WTC11 (cell line): ENCODE measurements around the gene LY6G5C.

ENCODE experiments used
- CBFB ChIP-seq: sonication (generic); formaldehyde crosslinking; IDR thresholded peaks from 2 replicates; pipeline ENCODE4 v1.8.1; 2022; ENCODE audit warnings: mild to moderate bottlenecking, low read depth, missing genetic modification reagents
- IRF2 ChIP-seq: sonication (generic); formaldehyde crosslinking; IDR thresholded peaks from 2 replicates; pipeline ENCODE4 v1.8.0; 2022; ENCODE audit warnings: low read depth, missing genetic modification reagents, borderline replicate concordance
- NR1H2 ChIP-seq: sonication (generic); formaldehyde crosslinking; IDR thresholded peaks from 2 replicates; pipeline ENCODE4 v1.9.0; 2021; ENCODE audit warnings: mild to moderate bottlenecking, moderate library complexity, missing genetic modification reagents
- NR2C2 ChIP-seq: sonication (generic); formaldehyde crosslinking; IDR thresholded peaks from 2 replicates; pipeline ENCODE4 v1.8.0; 2022; ENCODE audit warnings: mild to moderate bottlenecking, missing genetic modification reagents
- RELA ChIP-seq: sonication (generic); formaldehyde crosslinking; IDR thresholded peaks from 2 replicates; pipeline ENCODE4 v1.8.1; 2022; ENCODE audit warnings: missing genetic modification reagents, mild to moderate bottlenecking, borderline replicate concordance
- TEAD4 ChIP-seq: sonication (generic); formaldehyde crosslinking; IDR thresholded peaks from 2 replicates; pipeline ENCODE4 v1.8.0; 2022; ENCODE audit warnings: mild to moderate bottlenecking, missing genetic modification reagents
- ZNF138 ChIP-seq: sonication (generic); formaldehyde crosslinking; conservative IDR thresholded peaks from 2 replicates; pipeline ENCODE4 v1.8.1; 2022; ENCODE audit warnings: mild to moderate bottlenecking, moderate library complexity, missing genetic modification reagents
- ZNF671 ChIP-seq: fragments of 250-450 bp; sonication (Bioruptor Pico); IDR thresholded peaks from 2 replicates; pipeline ENCODE4 v1.8.0; 2021; ENCODE audit warnings: mild to moderate bottlenecking
- TF ChIP-seq, protein P1 (sequence below): fragments of 200-600 bp; IDR thresholded peaks from 2 replicates; pipeline ENCODE4 v1.8.0; 2022; ENCODE audit warnings: antibody characterized with exemption
- TF ChIP-seq, protein P2 (sequence below): sonication (generic); formaldehyde crosslinking; IDR thresholded peaks from 2 replicates; pipeline ENCODE4 v1.8.0; 2022; ENCODE audit warnings: mild to moderate bottlenecking, missing genetic modification reagents
- TF ChIP-seq, protein P3 (sequence below): sonication (generic); formaldehyde crosslinking; IDR thresholded peaks from 2 replicates; pipeline ENCODE4 v1.8.1; 2023; ENCODE audit warnings: mild to moderate bottlenecking, missing genetic modification reagents, borderline replicate concordance
- TF ChIP-seq, protein P4 (sequence below): sonication (generic); formaldehyde crosslinking; IDR thresholded peaks from 2 replicates; pipeline ENCODE4 v1.8.0; 2022; ENCODE audit warnings: mild to moderate bottlenecking, missing genetic modification reagents
- TF ChIP-seq, protein P5 (sequence below): sonication (generic); formaldehyde crosslinking; IDR thresholded peaks from 2 replicates; pipeline ENCODE4 v1.8.0; 2023; ENCODE audit warnings: missing genetic modification reagents

DNA sequence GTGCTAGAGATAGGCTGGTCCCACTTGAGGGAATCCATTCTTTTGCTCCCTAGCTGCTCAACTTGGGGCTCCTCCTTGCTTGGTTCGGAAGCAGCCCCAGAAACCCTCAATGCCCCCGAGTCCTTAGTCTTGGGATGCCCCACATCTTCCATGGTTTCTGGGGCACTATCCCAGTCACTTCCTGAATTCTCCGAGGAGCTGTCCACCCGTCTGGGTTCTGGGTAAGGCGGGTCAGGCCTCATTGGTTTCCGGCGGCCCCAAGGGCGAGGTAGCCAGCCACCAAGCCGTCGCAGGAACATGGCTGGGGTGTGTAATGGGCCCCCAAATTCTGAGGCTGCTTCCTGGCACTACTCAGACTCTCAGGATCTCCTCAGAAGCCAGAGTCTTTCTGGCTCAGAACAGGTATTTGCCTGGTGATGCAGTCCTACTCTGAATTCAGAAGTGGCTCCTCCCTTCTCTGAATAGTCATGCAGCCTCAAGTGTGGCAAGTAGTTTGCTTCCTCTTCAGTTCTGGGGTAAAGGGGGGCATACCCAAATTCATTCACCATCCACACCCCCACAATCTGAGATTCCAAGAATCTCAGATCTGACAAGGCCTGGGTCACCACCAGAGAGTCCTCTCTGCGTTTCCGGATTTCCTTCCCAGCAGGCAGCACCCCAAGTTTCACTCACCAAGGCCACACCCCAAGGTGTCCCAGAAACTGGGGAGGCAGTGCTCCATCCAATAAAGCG lies 21.1 kb downstream of the LY6G5C start:
- TF ChIP-seq, protein P1, sequence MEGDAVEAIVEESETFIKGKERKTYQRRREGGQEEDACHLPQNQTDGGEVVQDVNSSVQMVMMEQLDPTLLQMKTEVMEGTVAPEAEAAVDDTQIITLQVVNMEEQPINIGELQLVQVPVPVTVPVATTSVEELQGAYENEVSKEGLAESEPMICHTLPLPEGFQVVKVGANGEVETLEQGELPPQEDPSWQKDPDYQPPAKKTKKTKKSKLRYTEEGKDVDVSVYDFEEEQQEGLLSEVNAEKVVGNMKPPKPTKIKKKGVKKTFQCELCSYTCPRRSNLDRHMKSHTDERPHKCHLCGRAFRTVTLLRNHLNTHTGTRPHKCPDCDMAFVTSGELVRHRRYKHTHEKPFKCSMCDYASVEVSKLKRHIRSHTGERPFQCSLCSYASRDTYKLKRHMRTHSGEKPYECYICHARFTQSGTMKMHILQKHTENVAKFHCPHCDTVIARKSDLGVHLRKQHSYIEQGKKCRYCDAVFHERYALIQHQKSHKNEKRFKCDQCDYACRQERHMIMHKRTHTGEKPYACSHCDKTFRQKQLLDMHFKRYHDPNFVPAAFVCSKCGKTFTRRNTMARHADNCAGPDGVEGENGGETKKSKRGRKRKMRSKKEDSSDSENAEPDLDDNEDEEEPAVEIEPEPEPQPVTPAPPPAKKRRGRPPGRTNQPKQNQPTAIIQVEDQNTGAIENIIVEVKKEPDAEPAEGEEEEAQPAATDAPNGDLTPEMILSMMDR = no peak
- TF ChIP-seq ZNF671 (CRISPR knock-in tag) (no peak), IRF2 (CRISPR knock-in tag) (no peak), TEAD4 (CRISPR knock-in tag) (no peak), ZNF138 (CRISPR knock-in tag) (no peak), NR2C2 (CRISPR knock-in tag) (no peak), RELA (CRISPR knock-in tag) (no peak), NR1H2 (no peak), CBFB (CRISPR knock-in tag) (no peak)
- TF ChIP-seq, protein P2, sequence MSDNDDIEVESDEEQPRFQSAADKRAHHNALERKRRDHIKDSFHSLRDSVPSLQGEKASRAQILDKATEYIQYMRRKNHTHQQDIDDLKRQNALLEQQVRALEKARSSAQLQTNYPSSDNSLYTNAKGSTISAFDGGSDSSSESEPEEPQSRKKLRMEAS (CRISPR knock-in tag) = no peak
- TF ChIP-seq, protein P3, sequence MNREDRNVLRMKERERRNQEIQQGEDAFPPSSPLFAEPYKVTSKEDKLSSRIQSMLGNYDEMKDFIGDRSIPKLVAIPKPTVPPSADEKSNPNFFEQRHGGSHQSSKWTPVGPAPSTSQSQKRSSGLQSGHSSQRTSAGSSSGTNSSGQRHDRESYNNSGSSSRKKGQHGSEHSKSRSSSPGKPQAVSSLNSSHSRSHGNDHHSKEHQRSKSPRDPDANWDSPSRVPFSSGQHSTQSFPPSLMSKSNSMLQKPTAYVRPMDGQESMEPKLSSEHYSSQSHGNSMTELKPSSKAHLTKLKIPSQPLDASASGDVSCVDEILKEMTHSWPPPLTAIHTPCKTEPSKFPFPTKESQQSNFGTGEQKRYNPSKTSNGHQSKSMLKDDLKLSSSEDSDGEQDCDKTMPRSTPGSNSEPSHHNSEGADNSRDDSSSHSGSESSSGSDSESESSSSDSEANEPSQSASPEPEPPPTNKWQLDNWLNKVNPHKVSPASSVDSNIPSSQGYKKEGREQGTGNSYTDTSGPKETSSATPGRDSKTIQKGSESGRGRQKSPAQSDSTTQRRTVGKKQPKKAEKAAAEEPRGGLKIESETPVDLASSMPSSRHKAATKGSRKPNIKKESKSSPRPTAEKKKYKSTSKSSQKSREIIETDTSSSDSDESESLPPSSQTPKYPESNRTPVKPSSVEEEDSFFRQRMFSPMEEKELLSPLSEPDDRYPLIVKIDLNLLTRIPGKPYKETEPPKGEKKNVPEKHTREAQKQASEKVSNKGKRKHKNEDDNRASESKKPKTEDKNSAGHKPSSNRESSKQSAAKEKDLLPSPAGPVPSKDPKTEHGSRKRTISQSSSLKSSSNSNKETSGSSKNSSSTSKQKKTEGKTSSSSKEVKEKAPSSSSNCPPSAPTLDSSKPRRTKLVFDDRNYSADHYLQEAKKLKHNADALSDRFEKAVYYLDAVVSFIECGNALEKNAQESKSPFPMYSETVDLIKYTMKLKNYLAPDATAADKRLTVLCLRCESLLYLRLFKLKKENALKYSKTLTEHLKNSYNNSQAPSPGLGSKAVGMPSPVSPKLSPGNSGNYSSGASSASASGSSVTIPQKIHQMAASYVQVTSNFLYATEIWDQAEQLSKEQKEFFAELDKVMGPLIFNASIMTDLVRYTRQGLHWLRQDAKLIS (CRISPR knock-in tag) = no peak
- TF ChIP-seq, protein P4, sequence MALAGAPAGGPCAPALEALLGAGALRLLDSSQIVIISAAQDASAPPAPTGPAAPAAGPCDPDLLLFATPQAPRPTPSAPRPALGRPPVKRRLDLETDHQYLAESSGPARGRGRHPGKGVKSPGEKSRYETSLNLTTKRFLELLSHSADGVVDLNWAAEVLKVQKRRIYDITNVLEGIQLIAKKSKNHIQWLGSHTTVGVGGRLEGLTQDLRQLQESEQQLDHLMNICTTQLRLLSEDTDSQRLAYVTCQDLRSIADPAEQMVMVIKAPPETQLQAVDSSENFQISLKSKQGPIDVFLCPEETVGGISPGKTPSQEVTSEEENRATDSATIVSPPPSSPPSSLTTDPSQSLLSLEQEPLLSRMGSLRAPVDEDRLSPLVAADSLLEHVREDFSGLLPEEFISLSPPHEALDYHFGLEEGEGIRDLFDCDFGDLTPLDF (CRISPR knock-in tag) = no peak
- TF ChIP-seq, protein P5, sequence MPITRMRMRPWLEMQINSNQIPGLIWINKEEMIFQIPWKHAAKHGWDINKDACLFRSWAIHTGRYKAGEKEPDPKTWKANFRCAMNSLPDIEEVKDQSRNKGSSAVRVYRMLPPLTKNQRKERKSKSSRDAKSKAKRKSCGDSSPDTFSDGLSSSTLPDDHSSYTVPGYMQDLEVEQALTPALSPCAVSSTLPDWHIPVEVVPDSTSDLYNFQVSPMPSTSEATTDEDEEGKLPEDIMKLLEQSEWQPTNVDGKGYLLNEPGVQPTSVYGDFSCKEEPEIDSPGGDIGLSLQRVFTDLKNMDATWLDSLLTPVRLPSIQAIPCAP (CRISPR knock-in tag) = no peak
